Suprapubic skin (tissue), 4 donors: Measurements from ENCODE around the gene GNL3. TPM values are rescaled to one million over a fixed set of nuclear protein-coding genes. Genes with fewer than 3 reads are reported as not detected.

Experiments
- DNase-seq, 2 donors: peaks; one replicate each; pipeline ENCODE4 v3.0.0-alpha.2; 2019; ENCODE audit warnings: low spot score in 2 of 2
- H3K27ac ChIP-seq: fragments of 200-600 bp; sonication (generic); one replicate; pipeline ENCODE4 v1.5.1; 2019
- H3K27me3 ChIP-seq: fragments of 200-600 bp; sonication (generic); one replicate; pipeline ENCODE4 v1.5.1; 2019
- H3K36me3 ChIP-seq: fragments of 200-600 bp; sonication (generic); one replicate; pipeline ENCODE4 v1.5.1; 2019
- H3K4me1 ChIP-seq: fragments of 200-600 bp; sonication (generic); one replicate; pipeline ENCODE4 v1.5.1; 2019
- H3K4me3 ChIP-seq: fragments of 200-600 bp; sonication (generic); one replicate; pipeline ENCODE4 v1.5.1; 2019; ENCODE audit warnings: mild to moderate bottlenecking
- H3K9me3 ChIP-seq: fragments of 200-600 bp; sonication (generic); one replicate; pipeline ENCODE4 v1.5.1; 2019
- CTCF ChIP-seq, 2 donors: fragments of 200-600 bp in 1 of 2; fragments of 450-650 bp in 1 of 2; sonication (generic) in 1 of 2; IDR thresholded peaks; one replicate each; pipeline ENCODE4 v1.5.1; 2016 to 2019; ENCODE audit warnings: antibody characterized with exemption in 2 of 2, mild to moderate bottlenecking in 1 of 2, moderate library complexity in 1 of 2
- EP300 ChIP-seq: sonication (generic); formaldehyde crosslinking; IDR thresholded peaks from one replicate; pipeline ENCODE4 v1.6.1; 2017; ENCODE audit warnings: antibody characterized with exemption
- POLR2A ChIP-seq, 2 donors: fragments of 450-650 bp; IDR thresholded peaks; one replicate each; pipeline ENCODE4 v1.6.1; 2017; ENCODE audit warnings: antibody characterized with exemption in 2 of 2, mild to moderate bottlenecking in 2 of 2, moderate library complexity in 2 of 2
- POLR2AphosphoS5 ChIP-seq, 3 donors: sonication (generic); formaldehyde crosslinking; IDR thresholded peaks; one replicate each; pipeline ENCODE4 v1.6.1; 2017; ENCODE audit warnings: antibody characterized with exemption in 3 of 3
- WGBS: methylation state at CpG from one replicate; pipeline ENCODE4 v1.1.5; 2018; 5-methylcytosine and 5-hydroxymethylcytosine counted together
- total RNA-seq, 4 donors: library from RNA; depleted of rRNA; stranded (reverse); fragments of >200 nt; gene quantifications; one replicate each; pipeline ENCODE4 v1.1.0, GENCODE V29; 2016

Gene GNL3
- total RNA-seq, 4 donors from 2014 or later, result 76.8 to 127 (median 106) TPM

GRCh38 chr3:52688266-52688665 lies 2.4 kb downstream of the GNL3 start:
- DNase-seq, result no peak
- no peaks in the 10 kb centered on the region for H3K9me3 ChIP-seq
- no peaks in the 10 kb centered on the region for H3K27me3 ChIP-seq
- TF ChIP-seq CTCF (IDR thresholded peaks at IDR 0.05) (no peak), POLR2AphosphoS5 (IDR thresholded peaks at IDR 0.05) (no peak), EP300 (no peak), POLR2A (IDR thresholded peaks at IDR 0.05) (no peak)
- peaks cover 44% of the 10 kb centered on the region for H3K4me1 ChIP-seq
- WGBS, result 64% methylated on average over 6 of the region's 6 CpGs
- peak overlapping the region; percentile 50 for H3K27ac ChIP-seq
- no peak overlapping the region for H3K4me3 ChIP-seq
- H3K36me3 ChIP-seq, result peaks cover 61% of the 10 kb centered on the region

- H3K4me3 ChIP-seq, result no peak overlapping the region
- H3K9me3 ChIP-seq, result no peaks in the 10 kb centered on the region
- WGBS, result 79% methylated on average over 3 of the region's 3 CpGs
- H3K27me3 ChIP-seq, result no peaks in the 10 kb centered on the region
- H3K4me1 ChIP-seq, result peaks cover 35% of the 10 kb centered on the region
- peaks cover 69% of the 10 kb centered on the region for H3K36me3 ChIP-seq
- no peak for DNase-seq
- H3K27ac ChIP-seq, result no peak overlapping the region
- TF ChIP-seq POLR2A (IDR thresholded peaks at IDR 0.05) (no peak), POLR2AphosphoS5 (IDR thresholded peaks at IDR 0.05) (no peak), EP300 (no peak), CTCF (IDR thresholded peaks at IDR 0.05) (no peak)
Observed at GRCh38 chr3:52689151-52689550, 3.3 kb downstream of the GNL3 start.

GRCh38 chr3:52690560-52690959 lies 4.7 kb downstream of the GNL3 start:
- no peaks in the 10 kb centered on the region for H3K27me3 ChIP-seq
- 94% methylated on average over 2 of the region's 2 CpGs for WGBS
- TF ChIP-seq POLR2A (IDR thresholded peaks at IDR 0.05) (no peak), EP300 (no peak), CTCF (IDR thresholded peaks at IDR 0.05) (no peak), POLR2AphosphoS5 (IDR thresholded peaks at IDR 0.05) (no peak)
- no peak overlapping the region for H3K4me3 ChIP-seq
- no peak overlapping the region for H3K27ac ChIP-seq
- H3K4me1 ChIP-seq, result peaks cover 27% of the 10 kb centered on the region
- peaks cover 82% of the 10 kb centered on the region for H3K36me3 ChIP-seq
- H3K9me3 ChIP-seq, result no peaks in the 10 kb centered on the region
- no peak for DNase-seq

- Histone ChIP-seq H3K9me3 (no peaks in the 10 kb centered on the region), H3K27me3 (no peaks in the 10 kb centered on the region), H3K27ac (no peak overlapping the region), H3K4me3 (no peak overlapping the region), H3K36me3 (peaks cover 96% of the 10 kb centered on the region), H3K4me1 (peaks cover 6% of the 10 kb centered on the region)
- DNase-seq, result no peak
- no peak for TF ChIP-seq POLR2A (IDR thresholded peaks at IDR 0.05)
- TF ChIP-seq CTCF (IDR thresholded peaks at IDR 0.05), result no peak
- no peak for TF ChIP-seq EP300
- TF ChIP-seq POLR2AphosphoS5 (IDR thresholded peaks at IDR 0.05), result no peak
Observed at GRCh38 chr3:52693071-52693470, 7.2 kb downstream of the GNL3 start.

GRCh38 chr3:52694528-52695189 lies 8.8 kb downstream of the GNL3 start:
- H3K27me3 ChIP-seq, result no peaks in the 10 kb centered on the region
- TF ChIP-seq POLR2A (IDR thresholded peaks at IDR 0.05), result no peak
- TF ChIP-seq CTCF (IDR thresholded peaks at IDR 0.05), result no peak
- no peak for TF ChIP-seq POLR2AphosphoS5 (IDR thresholded peaks at IDR 0.05)
- no peak for TF ChIP-seq EP300
- WGBS, result 81% methylated on average over 7 of the region's 7 CpGs
- H3K36me3 ChIP-seq, result peaks cover 86% of the 10 kb centered on the region
- no peak overlapping the region for H3K27ac ChIP-seq
- H3K4me1 ChIP-seq, result no peaks in the 10 kb centered on the region
- no peak overlapping the region for H3K4me3 ChIP-seq
- H3K9me3 ChIP-seq, result no peaks in the 10 kb centered on the region
- DNase-seq, result no peak
